ENCODE data around the gene DUSP28.
"Not testable (repeated sequence)": the region's sequence is repeated elsewhere in the genome, so short reads cannot be mapped to it uniquely, and the experiment has no call there.

Gene DUSP28

DNA sequence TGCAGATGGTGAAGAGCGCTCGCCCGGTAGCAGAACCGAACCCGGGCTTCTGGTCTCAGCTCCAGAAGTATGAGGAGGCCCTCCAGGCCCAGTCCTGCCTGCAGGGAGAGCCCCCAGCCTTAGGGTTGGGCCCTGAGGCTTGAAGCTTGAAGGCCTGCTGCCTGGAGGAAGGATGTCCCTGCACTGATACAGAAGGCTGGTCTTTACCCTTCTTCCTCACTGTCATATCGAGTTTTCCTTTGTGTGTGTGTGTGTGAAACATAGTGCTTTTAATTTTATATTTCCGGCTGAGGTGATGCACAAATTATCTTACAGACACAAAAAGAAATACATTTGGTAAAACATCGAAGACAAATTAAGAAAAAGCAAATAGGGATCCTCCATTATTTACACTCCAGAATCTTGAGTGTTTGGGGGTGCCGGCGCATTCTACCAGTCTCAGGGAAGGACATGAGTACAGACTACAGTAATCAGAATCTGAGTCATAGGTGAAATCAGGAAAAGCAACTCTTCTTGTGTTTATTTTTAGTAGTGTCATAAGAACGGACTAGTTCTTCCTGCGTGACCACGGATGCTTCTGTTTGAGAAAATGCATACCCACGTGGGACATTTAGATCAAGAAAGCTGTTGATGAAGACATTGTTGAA, 1.3 kb downstream of the DUSP28 start:
- DNase-seq: peak; percentile 43

DNA sequence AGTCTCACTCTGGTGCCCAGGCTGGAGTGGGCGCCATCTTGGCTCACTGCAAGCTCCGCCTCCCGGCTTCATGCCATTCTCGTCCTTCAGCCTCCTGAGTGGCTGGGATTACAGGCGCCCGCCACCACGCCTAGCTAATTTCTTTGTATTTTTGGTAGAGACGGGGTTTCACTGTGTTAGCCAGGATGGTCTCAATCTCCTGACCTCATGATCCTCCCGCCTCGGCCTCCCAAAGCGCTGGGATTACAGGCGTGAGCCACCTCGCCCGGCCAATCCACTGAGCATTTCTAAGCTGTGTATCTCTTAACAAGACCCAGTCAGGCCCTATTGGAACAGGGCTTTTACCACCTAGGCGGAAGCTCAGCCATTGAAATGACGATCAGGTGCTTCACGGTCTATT, 3.1 kb downstream of the DUSP28 start:
- not testable (repeated sequence) for DNase-seq

DNA sequence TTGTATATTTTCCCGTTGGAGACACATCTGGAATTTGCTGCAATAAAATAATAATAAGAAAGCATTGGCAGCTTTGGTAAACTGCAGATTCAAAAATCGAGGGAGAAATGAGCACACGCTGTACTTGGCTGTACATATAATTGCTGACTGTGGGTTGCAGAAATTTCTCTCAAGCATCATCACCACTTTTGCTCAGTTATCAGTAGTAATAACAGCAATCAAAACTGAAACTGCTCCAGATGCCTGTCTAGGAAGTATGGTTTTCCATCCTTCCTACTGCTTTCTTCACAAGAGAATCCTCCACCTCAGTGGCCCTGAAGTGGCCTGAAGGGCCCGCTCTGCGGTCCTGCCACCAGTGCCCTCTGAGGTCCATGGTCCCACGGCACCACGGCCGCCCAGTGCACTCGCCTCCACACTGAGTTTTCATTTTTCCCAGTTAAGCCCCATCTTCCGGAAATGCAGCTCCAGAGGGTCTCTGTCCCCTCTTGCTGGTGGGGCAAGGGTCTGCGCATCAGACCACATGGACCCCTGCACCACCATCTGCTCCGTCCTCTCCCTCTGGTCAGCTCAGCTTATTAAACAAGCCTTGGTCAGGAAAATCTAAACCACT, 3.9 kb downstream of the DUSP28 start:
- DNase-seq: no peak

DNA sequence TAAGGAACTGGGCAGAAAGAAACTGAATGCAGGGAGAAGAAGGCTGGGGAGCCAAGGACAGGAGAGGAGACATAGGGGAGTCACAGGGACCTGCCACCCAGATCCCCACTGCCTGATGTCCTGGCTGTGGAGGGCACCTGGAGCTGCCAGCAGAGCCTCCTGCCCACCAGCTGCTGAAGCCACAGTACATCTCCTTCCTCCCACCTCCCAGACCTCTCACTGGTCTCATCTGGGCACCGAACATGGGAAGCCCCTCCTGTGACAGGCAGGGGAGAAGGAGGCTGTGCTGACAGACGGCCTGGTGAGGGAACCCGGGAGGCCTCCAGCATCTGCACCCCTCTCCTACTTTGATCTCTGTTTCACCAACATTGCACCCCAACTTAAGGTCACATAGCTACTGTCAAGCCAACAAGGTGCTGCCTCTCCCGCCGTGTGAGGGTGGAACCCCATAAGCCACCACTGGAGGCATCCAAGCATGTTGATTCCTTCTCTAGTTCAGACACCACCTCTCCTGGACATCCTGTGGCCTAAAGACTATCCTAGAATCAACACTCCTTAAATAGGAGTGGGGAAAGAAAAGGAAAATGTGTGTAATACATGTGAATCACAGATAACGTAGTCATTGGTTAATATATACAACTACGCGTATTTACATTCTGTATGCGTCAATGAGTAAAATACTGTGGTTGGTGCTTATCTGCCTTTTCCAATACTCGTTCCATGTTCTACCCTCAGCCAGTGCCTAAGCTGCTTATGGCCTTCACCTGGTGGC, 4.6 kb downstream of the DUSP28 start:
- peak; percentile 51 for DNase-seq

DNA sequence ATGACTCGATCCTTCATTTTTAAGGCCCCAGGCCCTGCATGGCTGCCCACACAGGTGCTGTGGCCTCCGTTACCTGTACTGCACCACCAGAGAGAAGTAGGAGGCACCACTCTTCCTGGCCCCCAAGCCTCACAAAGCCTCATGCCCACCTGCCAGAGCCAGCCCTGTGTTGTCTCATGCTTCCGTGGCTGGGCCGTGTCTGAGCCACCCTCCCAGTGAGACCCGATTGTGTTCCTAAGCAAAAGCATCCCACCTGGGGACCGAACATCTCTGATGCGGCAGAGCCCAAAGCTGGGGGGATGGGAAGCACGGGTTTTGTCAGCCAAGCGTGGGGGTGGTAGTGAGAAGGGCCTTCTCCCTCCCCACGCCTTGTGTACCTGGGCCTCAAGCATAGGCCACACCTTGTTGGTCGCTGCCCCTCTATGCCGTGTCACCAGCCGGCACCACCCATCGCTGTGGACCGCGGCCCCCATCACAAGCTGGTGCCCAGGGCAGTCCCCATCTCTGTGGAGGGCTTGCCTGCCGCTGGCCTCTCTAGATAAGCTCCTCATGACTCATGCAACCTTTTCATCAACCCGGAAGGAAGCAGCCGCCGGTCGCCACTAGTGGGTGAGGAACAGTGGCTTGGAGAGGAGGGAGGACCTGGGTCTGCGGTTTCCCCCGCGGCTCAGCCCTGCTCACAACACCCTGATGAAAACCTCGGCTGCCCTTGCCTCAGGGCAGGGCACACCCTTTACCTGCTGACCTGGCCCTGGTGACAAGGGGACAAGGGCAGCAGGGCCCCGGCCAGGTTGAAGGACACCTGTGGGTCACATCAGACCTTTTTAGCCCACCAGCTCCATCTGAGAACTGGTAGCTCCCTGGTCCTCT, 5.4 kb downstream of the DUSP28 start:
- peak; percentile 95 for DNase-seq

DNA sequence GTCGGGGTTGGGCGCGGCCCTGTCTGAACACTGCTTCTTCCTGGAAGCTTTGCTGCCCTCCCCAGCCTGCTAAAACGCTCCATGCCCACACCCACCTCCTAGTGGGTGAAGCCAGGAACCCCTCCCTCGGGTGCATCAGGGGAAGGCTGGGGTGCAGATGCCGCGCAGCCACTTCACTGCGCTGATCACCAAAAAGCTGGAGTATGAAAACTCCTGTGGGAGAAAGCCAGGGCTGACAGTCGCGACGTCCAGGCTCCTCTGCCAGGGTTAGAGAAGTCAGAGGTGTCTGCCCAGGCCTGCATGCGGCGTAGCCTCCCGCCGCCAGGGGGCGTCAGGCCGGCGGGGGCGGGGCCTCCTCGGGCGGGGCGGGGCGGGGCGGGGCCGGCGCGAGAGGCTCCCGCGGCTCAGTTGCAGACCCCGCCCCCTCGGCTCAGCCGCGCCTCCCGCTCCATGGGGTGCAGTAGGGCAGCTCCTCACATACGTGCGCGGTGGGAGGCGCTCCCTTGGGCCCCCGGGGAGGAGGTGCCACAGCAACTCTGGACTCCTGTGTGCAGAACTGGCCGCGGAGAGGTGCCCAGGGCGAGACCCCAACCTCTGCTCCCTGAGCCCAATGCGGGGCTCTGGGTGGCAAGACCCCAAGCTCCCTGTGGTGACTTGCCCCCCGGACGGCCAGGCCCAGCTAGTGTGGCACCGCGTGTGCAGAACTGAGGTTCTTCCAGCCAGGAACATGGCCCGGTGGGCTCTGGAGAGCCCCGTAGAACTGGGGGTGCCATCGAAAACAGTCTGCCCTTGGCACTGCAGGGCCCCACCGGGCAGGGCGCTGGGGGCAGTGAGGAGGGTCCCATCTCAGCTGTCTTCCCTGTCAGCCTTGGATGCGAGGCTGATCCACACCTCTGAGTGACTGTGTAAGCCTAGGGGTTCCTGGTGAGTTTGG, 6.3 kb downstream of the DUSP28 start:
- DNase-seq: peak; percentile 95

DNA sequence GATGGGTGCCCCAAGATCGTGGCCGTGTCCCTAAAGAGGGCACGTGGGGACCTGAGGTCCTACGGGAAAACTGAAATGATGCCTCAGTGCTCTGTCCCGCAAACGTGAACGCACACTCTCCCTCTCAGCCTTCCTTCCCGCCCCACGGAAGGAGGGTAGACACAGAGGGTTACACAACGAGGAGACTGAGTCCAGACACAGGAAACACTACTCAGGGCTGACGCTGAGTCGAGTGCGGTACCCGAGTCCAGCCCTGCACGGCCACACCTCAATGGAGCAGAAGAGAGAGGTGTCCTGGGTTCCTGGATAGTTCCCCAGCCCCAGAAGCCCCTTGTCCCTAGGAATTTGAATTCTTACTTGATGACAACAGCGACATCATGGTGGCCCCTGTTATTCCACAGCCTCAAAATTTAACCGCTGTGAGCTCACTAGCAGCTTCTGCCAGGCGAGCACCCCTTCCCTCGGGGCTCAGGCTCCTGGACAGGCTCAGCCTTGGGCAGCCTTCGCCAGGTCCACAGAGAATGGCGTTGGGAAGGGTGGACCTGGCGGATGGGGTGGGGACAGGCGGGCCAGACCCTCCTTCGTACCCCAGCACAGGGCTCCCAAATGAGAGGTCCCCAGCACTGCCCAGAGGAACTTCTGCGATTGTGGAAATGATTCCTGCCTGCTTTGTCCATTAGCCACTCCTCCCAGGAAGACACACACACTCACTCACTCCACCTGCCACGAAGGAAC, 7.1 kb downstream of the DUSP28 start:
- peak; percentile 54 for DNase-seq

DNA sequence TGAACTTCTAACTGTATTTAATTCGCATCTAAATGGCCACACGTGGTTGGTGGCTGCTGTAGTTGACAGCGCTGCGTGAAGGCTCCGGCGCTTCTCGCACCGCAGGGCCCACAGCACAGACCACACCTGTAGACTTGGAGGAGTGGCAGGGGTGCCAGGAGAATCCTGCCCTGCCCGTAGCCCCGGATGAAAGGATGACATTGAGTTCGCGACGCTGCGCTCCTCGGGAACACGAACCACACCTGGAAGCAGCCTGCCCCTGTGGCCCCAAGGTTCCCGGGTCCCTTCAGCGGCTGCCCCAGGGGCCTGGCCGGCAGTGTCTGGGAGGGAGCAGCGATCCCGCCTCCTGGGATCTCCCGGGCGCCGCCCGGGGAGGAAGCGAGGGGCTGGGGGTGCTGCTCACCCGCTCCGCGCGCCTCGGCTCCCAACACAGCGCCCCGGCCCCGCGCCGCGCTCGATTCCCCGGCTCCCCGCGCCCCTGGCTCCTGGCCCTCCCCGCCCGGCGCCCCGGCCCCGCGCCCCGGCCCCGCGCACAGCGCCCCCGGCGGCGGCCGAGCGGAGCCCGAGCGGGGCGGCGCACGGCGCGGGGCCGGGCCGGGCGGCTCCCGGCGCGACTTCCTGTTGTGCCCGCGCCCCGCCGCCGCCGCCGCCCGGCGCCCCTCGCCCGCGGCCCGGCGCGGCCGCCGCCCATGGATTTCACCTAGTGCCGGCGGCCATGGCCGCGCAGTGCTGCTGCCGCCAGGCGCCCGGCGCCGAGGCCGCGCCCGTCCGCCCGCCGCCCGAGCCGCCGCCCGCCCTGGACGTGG, 7.9 kb downstream of the DUSP28 start, which contains the start of gene RNPEPL1:
RNPEPL1 (plus strand) TSS at position 613 of the 806 bp plus-strand sequence; CDS start at position 716, 103 bp downstream.
- peak; percentile 74 for DNase-seq

DNA sequence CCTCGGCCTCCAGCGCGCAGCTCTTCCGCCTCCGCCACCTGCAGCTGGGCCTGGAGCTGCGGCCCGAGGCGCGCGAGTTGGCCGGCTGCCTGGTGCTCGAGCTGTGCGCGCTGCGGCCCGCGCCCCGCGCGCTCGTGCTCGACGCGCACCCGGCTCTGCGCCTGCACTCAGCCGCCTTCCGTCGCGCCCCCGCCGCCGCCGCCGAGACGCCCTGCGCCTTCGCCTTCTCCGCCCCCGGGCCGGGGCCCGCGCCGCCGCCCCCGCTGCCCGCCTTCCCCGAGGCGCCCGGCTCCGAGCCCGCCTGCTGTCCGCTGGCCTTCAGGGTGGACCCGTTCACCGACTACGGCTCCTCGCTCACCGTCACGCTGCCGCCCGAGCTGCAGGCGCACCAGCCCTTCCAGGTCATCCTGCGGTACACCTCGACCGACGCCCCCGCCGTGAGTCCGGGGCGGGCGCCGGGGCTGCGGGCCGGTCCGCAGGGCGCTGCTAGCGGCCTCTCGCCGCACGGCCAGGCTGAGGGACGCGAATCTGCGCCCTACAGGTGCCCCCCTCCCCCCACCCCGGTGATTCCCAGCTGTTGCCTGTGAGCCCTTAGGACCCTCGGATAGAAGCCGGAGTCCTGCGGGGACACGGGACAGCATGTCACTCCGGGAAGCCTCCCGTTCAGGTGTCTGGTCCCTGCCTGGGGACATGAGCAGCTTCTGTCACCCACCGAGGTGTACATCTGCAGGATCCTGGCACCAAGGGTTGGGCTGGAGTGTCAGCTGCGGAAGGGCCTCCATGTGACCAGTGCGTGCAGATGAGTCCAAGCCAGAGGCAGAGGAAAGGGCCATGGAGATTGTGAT, 8.7 kb downstream of the DUSP28 start:
- DNase-seq: no peak

DNA sequence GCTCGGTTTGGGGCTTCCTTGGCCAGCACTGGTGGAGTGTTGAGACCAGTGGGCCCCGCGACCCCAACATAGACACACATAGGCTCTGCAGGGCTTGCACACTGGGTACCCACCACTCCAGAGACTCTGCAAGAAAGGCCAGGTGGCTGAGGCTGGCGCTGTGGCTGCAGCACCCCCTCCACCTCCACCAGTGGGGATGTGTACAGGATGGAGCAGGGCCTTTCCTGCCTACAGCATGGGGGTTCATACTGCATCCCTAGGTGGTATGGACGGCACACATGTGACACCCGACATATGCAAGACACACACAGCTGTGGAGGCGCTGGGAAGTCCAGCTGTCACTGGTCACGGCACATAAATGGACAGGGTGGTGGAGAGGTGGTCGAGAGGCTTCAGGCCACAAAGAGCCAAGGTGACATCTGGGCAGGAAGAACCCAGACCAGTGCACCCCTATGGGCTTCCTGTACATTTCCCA, 9.4 kb downstream of the DUSP28 start:
- DNase-seq: no peak

DNA sequence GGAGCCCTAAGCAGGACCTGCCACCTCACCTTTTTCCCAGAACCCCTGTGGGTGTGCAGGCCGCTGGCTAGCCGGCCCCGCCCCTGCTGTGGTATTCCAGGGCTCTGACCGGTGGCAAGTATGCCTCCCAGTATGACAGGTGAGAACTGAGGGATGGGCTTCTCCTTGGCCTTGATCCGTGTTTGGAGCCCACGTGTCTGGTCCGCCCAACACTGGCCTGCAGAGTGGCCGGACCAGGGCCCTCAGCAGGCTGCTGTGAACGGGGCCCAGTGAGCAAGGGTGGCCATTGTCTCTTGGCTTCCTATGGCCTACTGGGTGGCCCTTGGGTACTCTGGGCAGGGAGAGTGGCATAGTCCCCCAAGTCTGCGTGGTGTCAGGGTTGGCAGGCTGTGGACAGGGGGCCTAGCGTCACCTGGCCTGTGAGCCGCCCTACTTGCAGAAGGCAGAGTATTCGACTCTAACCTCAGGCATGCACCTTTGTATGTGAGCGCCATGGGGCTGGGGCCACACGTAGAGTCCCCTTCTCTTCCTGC, 9.9 kb downstream of the DUSP28 start:
- no peak for DNase-seq

DNA sequence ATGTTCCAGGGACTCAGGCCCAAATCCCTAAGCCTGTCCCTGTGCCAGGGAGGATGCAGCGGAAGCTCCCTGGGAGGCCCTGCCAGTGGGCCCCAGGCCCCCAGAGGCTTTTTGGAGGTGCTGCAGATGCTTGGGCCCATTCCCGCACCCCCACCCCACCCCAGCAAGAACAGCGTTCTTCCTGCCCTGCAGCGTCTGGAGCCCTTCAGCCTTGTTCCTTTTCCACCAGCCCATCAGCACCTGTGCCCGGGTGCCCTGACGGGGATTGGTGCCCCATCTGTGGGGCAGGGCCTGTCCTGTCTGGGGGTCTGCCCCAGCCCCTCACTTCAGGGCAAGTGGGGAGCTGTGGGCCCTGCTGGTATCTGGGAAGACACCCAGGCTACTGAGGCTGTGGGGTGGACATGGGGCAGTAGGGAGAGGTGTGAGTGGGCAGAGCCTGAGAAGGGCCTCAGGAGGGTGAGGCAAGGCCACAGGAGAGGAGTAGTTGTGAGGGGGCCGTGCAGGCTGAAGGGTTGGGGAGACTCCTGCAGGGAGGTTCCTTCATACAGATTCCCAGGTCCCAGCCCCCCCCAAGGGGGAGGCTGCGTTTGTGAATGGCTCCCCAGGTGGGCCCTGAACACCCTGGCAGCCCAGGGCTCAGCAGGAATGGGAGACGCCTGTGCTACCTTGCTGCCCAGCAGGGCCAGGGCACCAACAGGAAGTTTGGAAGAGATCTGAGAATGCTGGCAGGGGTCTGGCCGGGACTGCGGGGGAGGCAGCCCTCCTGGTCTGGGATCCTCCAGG, 10.6 kb downstream of the DUSP28 start:
- DNase-seq: no peak

DNA sequence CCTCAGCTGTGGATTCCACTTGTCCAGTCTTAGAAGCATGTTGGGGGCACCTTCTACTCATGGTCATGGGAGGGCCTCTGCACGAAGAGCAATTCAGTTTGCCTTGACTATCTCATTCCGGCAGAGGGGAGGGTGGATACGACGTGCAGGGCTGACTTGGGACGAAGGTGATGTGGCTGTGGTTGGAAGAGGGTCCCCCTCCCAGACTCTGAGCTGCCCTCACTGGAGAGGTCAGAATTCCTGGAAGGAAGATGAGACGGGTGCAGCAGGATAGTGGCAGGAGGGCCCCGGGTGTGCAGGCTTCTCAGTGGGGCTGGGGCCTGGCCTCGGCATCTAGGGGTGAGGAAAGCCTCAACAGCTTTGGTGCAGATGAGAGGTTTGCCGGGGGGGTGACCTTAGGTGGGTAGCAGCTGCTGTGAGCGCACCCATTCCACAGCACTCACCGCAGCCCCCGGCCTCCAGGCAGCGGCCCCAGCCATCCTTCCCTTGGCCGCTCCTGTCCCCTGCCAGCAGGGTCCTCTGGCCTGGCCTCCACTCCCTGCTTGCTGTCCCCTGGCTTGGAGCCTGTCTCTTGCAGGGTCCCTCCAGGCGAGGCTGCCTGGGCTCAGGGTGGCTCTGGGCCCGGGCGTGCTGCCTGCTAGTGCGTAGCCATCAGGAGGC, 11.3 kb downstream of the DUSP28 start:
- no peak for DNase-seq

DNA sequence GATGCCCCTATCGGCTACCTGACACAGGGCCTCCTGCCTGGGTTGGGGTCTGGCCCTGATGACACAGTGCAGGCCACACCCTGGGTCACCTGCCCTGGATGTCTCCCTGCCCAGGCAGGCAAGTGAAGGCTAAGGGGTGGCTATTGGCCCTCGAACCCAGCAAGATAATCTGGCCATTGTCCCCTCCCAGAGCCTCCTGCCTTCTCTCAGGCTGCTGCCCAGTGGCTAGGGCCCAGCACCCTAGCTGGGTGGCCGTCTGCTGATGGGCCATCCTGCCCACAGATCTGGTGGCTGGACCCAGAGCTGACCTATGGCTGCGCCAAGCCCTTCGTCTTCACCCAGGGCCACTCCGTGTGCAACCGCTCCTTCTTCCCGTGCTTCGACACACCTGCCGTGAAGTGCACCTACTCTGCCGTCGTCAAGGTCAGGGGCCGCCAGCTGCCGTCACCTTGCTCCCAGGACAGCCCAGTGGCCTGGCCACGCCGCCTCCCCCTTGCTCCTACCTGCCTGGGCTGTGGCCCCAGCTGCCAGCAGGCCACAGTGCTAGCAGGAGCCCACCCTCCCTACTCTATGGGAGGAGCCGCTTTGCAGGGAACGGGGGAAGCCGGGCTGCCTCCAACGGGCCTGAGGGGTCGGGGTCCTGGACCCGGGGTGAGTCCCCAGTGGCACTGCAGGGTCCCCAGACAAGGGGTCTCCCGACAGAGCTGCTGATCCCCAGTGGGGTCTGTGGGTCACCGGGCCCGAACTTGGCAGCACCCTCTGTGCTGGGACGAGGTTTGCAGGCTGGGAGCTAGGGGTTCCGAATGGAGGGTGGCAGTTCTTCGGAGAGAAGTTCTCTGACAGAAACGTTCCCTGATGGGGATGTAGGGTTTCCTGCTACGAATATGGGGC, 12.2 kb downstream of the DUSP28 start:
- DNase-seq: no peak

DNA sequence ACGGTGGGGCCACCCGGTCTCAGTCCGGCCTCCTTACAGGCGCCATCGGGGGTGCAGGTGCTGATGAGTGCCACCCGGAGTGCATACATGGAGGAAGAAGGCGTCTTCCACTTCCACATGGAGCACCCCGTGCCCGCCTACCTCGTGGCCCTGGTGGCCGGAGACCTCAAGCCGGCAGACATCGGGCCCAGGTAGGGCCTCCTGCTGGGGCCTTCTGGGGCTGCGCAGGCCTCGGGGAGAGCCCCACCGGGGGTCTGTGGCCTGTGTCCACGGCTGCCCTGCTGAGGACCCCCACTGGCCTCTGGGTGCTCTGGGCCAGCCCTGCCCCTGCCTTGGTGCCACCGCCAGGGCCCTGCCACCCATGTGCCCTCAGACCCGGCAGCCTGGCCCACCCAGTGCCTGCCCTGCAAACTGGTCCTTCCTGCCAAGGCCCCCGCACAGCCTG, 12.9 kb downstream of the DUSP28 start:
- DNase-seq: no peak

All from CD4-positive, alpha-beta T cell treated with Interleukin-12 subunit alpha and Interleukin-12 subunit beta, for 1 hour (primary cell).